HG02943 (cell line): ENCODE data around the gene SSC5D.
"Not testable (repeated sequence)": the region's sequence is repeated elsewhere in the genome, so short reads cannot be mapped to it uniquely, and the experiment has no call there.

Experiments used
- ATAC-seq: cut with Tn5 transposase; IDR thresholded peaks from one replicate; pipeline ENCODE4 v1.9.1; 2021; ENCODE audit warnings: mild to moderate bottlenecking, low read depth, moderate library complexity; ENCODE audit not compliant: unreplicated experiment

Gene SSC5D

DNA sequence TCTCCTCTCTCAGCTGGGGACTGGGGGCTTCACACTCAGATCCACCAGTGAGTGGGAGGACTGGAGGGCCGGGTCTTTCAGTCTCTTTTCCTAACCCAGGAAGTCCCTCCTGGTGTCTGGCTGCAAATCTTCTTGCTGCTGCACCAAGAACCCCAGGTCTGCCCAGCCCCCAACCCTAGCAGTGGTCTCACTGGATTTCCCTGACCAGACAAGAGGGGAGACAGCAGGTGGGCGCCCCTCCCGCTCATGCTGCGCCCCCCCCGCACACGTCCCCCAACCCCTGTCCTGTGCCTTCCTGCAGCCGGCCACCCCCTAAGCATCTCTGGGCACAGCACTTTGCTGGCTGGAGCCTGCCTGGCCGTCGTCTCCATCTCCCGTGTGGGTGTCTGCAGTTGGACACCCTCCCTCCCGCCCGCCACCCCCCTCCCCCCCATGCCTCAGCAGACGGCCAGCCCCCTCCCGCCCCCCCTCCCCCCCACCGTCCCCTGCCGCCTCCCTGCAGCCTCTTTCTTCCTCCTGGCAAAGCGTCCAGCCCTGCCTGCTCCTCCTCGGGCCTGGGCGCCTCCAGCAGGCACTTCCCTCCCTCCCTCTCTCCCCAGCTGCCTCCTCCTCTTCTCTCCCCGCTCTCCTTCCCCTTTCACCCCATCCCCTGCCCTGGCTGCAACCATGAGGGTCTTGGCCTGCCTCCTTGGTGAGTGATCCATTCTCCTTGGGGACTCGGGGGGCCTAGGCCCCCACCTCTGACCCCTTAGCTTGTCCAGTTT, at the start of gene SSC5D:
SSC5D (plus strand) TSS at position 513 of the 764 bp plus-strand sequence; CDS start at position 667, 154 bp downstream.
- ATAC-seq = no peak

DNA sequence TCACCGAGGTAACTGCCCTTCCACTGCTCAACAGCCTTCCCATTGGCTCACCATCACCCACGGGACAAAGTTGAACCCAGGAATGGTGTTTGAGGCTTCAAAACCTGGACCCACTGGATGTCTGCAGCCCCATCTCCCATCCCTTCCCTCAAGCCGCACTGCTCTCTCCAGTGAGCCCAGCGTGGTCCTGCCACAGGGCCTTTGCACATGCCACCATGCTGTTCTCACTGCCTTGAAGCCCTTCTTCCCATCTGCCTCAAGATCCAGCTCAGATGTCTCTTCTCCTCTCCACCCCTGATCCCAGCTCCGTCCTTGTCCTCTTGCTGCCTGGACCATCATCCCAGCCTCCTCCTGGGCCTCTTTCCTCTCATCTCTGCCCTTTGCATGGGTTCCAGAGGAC, 49.2 kb upstream of the SSC5D start:
- no peak for ATAC-seq

DNA sequence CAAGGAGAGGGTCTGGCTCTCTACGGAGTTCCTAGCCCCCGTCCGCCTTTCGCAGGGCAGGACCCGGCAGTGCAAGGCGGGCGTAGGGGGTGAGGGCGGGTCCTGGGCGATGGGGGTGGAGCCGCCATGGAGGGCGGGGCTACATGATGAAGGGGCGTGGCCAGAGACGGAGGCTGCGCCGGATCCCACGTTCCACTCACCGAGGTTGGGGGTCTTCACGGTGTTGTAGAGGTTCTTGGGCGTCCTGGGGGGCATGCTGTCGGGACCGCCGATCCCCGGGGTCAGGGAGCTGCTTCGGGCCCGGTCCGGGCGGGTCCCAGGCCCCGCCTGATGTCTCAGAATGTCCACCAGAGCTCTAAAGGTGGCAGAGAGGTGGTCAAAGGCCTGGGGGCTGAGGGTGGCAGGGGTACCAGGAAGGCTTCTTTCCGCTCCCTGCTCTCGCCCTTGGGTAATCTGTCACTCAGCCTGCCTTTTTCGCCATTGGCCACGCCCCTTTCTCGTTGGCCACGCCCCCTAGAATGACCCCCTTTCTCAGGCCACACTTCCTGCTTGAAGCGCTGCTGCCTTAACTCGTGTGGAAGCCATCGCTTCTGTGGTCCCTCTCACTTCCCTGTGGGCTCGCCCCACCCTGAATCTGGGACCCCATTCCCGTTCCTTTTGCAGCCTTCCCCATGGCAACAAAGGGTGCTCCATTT, 47.7 kb upstream of the SSC5D start:
- ATAC-seq = no peak

DNA sequence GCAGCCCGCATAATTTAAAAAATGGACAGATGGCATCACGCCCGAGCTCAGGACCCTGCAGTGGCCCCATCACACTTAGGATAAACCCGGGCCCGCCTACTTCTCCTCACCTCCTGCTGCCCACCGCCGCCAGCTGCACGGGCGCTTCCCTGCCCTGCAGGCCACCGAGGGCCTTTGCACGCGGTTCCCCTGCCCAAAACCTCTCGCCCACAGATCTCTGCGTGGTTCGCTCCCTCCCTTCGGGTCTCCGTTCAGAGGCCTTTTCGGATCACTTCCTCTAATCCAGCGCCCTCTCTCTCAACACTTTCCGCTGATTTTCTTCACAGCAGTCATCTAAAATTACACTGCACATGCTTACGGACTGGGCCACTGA, 46.9 kb upstream of the SSC5D start:
- ATAC-seq = no peak

DNA sequence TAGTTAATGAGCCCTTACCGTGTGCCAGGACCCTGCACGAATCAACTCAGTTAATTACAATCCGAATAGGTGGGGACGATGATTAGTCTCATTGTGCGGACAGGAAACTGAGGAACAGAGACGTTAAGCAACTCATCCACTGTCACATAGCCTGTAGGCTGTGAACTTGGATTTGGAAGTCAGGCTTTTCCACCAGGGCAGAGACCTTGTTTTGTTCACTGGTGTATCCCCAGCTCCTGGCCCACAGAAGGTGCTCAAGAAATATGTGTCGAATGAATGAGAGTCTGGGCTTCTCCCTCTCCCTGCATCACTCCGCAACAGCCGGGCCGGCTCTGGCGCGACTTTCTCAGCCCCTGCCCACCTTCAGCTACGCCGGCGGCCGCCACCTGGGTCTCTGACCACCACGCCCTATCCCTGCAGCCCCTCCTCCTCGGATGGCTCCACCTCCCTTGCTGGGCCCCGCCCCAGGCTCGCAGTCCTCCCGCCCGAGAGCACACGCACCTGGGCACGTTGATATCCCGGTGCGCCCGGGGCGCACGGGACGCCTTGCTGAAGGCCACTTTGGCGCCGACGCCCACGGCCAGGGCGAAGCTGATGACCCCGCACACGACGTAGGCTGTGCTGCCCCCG, 46.4 kb upstream of the SSC5D start:
- no peak for ATAC-seq

DNA sequence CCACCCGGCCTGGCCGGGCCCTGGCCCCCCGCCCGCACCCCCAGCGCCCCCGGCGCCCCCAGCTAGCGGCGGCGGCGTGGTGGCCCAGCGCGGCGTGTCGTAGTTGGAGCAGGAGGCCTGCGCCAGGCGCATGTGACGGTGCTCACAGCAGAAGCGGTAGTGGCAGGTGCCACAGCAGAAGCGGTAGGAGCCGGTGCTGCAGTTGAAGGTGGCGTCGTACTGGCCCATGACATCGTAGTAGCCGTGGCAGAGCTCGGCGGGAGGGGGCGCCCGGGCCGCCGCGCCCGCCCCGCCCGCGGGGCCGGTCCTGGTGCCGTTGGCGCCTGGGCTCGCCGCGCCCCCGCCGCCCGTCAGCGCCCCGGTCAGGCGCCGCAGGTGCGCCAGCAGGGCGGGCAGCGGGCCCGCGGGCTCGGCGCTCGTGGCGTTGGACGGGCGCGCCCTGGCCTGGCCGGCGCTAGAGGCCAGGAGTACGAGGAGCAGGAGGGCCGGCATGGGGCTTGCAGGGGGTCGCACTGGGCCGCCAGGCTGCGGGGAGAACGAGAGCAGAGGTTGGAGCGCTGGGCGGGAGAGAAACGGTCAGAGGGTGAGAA, 45.8 kb upstream of the SSC5D start:
- ATAC-seq = no peak

DNA sequence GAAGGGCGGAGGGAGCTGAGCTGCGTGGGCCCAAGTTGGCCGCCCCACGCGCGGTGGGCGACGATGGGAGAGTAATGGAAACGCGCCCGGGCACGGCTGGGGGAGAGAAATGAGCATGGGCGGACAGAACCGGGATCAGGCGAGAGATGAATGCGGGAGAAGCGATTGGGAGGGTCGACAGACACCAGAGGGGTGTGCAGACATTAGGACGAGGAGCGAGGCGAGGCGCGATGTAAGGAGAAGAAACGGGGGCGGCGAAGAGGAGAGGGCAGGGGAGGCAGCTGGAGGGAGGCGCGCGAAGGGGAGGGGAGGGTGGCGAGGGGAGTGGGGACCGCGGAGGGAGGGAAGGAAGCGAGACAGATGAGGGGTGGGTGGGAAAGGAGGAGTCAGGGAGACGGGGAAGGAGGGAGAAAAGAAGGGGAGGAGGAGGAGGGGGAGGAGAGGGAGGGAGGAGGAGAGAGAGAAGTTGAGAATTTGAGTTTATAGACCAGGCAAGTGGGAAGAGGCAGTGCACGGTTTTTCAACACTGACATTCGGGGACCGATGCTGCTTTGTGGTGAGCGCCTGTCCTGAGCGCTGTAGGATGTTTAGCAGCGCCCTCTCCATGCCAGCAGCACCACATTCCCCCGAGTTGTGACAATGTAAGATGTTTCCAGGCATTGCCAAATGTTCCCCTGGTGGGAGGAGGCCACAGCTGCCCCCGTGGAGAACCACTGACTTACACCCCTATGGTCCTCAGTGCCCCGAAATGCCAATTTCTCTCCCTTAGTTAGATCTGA, 45.0 kb upstream of the SSC5D start, which contains the start of gene SHISA7:
SHISA7 (minus strand) TSS at position 256 of the 779 bp plus-strand sequence. CDS start 437 bp downstream, outside the sequence.
- ATAC-seq = no peak

DNA sequence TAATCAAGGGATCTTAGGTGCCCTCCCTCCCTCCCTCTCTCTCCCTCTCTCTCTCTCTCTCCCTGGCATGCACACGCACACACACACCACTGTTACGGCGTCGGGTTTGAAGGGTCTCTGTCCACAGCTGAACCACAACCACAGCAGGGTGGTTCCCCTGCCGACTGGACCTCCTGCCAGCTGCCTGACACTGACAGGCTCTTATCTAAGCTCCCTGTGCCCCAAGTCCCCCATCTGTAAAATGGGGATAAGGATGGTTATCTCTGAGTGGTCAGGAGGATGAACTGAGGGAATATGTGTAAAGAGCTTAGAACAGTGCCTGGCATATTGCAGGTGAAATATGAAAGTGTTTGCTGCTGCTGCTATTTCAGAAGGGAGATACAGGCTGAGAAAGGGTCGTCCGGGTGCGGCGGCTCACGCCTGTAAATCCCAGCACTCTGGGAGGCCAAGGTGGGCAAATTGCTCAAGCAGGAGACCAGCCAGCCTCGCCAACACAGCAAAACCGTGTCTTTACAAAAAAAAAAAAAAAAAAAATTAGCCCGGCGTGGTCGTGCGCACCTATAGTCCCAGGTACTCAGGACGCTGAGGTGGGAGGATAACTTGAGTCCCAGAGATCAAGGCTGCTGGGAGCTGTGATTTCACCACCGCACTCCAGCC, 44.3 kb upstream of the SSC5D start:
- ATAC-seq = no peak

DNA sequence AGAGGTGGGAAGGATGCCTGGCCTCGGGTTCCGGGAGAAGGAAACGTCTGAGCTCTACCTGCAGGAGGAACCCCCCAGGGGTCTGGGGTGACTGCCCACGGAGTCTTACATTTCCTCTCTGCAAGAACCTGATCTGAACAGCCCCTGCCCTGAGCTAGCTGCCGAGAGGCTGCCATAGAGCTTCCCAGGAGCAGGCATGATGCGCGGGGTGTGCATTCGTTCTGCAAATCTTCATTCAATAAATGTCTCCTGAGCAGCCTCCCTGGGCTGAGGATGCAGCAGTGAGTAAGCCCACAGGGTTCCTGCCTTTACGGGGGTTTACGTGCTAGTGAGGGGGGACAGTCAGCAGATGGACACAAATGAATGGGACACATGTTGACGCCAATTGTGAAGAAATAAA, 43.6 kb upstream of the SSC5D start:
- no peak for ATAC-seq

DNA sequence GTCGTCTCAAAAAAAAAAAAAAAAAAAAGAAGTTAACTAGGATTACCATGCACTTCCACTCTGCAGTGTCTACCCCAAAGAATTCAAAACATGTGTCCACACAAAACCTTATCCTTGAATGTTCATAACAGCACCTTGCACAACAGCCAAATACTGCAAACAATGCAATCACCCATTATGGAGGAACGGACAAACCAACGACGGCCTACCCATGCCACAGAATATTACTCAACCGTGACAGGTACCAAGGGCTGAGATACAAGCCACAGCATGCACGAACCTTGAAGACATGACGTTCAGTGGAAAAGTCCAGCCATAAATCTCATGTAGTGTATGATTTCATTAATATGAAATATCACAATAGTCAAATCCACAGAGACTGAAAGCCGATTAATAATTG, 42.2 kb upstream of the SSC5D start:
- no peak for ATAC-seq

DNA sequence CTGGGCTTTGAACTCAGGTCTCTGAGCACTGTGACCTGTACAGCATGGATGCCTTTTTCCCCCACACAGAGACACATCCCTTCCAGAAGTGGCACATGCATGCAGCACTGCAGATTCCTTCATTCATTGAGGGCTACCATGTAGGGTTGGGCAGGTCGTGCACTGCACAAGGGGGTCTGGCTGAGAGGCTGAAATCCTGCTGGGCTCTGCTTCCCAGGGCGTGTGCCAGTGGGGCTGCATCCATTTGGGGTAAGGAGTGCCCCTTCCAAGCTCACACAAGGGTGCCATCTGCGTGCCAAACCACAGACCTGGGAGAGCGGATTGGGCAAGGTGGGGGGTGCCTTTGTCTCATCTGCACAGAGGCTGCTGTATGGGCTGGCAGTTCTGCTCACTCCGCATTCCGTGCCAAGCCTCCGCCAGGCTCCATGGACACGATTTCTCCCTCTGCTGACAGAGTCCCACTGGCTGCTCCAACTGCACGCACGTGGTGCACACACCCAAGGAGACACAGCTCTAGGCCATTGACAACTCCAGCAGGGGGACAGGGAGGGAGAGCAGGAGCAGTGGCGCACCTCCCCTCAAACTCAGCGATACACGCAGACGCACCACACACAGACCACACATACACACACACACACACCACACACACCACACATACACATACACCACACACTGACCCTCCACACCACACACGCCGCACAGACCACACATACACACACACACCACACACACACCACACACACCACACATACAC, 40.6 kb upstream of the SSC5D start:
- ATAC-seq = no peak

DNA sequence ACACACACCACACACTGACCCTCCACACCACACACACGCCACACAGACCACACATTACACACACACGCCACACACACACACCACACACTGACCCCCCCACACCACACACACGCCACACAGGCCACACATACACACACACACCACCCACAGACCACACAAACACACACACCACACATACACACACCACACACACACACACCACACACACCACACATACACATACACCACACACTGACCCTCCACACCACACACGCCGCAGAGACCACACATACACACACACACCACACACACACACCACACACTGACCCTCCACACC, 40.1 kb upstream of the SSC5D start:
- not testable (repeated sequence) for ATAC-seq

DNA sequence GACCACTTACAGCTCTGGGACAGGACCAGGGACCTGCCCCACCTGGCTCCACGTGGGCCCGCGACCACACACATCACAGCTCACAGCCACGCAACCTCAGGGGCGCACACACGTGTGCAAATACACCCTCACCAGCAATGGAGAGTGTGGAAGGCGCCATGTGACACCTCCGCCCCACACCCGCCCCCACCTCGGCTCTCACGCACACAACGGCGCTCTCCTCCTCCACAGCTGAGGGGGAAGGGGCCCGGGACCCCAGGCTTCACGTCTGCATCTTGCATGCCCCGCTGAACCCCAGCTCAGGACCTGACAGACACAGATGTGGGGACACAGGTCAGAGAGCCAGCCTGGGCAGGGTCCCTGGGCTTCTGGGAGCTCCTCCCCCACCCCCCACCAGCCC, 38.8 kb upstream of the SSC5D start:
- no peak for ATAC-seq

DNA sequence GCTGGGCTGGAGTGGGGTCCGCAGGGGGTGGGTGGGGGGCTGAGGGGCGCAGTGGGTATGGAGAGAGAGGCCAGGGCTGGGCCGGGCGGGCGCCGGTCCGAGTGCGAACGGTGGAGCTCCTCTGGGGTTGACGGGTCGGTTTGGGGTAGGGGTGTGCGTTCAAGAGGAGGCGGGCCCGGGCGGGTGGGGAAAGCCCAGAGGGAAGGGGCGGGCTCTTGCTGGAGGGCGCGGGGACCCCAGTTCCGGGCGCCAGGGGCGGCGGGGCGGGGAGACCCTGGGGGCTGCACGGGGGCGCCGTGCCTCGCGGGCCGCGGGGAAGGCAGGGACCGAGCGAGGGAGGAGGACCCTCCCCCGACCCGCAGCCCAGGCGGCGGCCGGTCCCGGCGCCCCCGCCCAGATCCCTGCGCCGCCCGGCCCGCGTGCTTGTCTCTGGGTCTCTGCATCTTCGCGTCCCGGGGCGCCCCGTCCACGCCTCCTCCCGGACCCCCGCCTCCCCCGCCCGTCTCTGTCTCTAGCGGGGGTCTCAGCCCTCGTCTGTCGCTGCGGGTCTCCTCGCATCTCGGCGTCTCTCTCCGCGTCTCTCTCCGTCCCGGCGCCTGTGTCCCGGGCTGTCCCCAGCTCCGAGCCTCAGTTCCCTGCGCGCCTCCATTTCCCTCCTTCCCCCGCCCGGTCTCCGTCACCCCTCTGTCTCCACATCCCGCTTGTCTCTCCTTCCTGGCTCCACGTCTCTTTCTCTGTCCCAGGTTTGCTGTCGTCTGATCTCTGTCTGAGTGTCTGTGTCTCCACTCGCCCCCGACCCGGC, 36.9 kb upstream of the SSC5D start:
- no peak for ATAC-seq

DNA sequence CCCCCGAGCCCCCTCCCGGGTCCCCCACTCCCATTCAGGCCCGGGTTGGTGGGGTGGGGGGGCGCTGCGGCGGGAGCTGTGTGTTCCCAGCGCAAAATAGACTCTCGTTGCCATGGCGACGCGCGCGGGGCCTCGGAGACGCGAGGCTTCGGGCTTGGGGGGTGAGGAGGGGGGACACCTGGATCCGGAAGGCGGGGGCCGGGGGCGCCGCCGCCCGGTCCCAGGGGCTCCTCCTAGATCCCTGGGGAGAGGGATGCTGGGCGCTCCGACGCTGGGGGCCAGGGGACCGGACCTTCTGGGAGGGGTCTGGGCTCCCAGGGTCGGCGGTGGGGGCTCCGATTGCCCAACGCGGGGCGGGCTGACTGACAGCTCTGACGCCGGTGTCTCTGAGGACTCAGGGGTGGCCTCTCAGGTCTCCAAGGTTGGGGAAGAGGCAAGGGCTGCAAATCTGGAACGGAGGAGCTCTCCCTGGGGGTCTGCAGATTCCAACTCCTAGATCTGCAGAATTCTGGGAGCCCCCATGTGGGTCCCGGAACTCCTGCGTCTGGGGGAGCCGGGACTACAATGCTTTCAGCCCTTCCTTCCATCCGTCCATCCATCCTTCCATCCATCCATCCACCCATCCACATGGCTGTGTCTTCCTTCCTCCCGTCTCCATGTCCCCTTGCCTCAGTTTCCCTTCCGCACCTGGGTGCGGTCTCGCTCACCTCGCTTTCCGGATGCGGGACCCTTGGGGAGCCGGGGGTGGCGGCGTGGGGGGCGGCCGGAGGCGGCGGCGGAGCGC, 36.1 kb upstream of the SSC5D start:
- no peak for ATAC-seq

DNA sequence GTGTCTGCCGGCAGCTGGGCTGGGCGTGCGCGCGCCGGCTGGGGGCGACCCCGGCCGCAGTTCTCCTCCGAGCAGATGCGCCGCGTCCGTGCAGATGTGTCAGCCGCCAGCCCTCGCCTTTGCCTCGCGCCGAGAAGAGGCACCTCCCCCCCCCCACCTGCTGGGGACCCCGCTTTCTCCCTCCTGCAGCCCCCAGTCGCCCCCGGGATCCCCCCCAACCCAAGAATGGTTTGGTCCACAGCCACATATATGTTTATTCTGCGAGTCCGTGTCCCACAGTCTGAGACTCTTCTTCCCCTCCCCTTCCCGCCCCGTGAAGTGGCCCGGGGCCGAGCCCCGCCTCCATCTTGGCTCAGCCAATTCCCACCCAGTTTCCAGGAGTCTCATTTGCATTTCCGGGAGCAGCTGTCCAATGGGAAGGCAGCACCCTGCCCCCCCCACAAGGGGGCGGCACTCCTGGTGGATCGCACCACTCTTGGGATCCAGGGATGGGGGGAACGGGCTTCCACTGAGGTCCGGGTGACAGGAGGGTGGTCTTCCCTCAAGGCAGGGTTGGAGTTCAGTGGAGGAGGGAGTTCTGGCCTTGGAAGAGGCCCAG, 35.4 kb upstream of the SSC5D start:
- no peak for ATAC-seq

DNA sequence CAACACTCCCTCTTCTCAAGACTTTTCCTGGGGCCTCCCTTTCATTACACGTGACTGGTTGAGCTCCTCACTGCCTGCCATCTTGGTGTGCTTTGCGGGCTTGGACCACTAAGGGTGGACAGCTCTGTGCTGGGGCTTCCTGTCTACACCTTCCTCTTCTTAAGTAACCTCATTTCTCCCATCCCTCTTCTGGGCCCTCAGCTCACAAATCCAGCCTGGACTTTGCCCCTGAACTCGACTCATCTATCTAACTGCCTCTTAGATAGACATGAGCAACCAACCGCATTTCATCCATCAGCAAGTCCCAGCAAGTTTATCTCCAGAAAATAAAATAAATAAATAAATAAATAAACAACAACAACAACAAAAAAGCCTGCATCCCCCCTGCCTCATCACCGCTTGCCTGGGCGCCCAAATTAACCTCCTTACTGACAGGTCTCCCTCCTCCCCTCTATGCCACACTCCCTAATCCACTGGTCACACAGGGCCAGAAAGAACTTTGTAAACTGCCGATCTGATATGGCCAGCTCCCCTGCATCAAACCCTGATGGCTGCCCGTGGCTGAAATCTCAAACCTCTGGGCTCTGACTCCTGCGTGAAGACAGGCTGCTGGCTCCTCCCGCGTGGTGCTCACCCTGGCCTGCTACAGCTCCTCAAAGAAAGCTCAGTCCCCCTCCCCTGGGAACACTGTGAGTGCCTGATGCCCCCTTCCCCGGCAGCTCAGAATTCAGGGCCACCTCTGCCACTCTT, 34.5 kb upstream of the SSC5D start:
- no peak for ATAC-seq
